CD4-positive, alpha-beta T cell (primary cell): ENCODE data around the gene POLR2L. TPM values are rescaled to one million over a fixed set of nuclear protein-coding genes. Genes with fewer than 3 reads are reported as not detected.

Experiments
- ATAC-seq: fragments of 200-7000 bp; cut with Tn5 transposase; one replicate; pipeline ENCODE4 v1.10.0; 2022; ENCODE audit warnings: mild to moderate bottlenecking; ENCODE audit not compliant: poor library complexity
- CTCF ChIA-PET: fragments of 350-600 bp; sonication (Branson Sonifier 250); formaldehyde crosslinking; loops from one replicate; lab custom pipeline; 2021; ENCODE audit warnings: antibody characterized with exemption, inconsistent platforms; lab: Charles Lee
- POLR2A ChIA-PET: fragments of 350-600 bp; sonication (Branson Sonifier 250); formaldehyde crosslinking; loops from one replicate; lab custom pipeline; 2021; ENCODE audit warnings: antibody characterized with exemption, inconsistent platforms; lab: Charles Lee
- DNase-seq, 14 experiments: peaks; one replicate each; pipeline ENCODE4 v3.0.0-alpha.2; 2013 to 2020; ENCODE audit warnings: mixed read lengths in 2 of 14
- H3K27ac ChIP-seq, 2 donors: one replicate each; pipeline versions ENCODE4 v1.5.1 to v1.7.0; 2013; ENCODE audit warnings: low read length in 2 of 2, low read depth in 1 of 2, mild to moderate bottlenecking in 1 of 2
- H3K27me3 ChIP-seq, 2 experiments: 1 replicate in 1 of 2; 2 replicates in 1 of 2; pipeline versions ENCODE4 v1.6.1 to v1.7.0; 2013; ENCODE audit warnings: low read length in 2 of 2, control low read depth in 1 of 2, mild to moderate bottlenecking in 1 of 2, moderate library complexity in 1 of 2; ENCODE audit not compliant: insufficient read depth in 2 of 2, control insufficient read depth in 1 of 2
- H3K36me3 ChIP-seq: one replicate; pipeline ENCODE4 v1.6.1; 2013; ENCODE audit warnings: low read length, control low read depth; ENCODE audit not compliant: insufficient read depth
- H3K4me1 ChIP-seq: one replicate; pipeline ENCODE4 v1.6.1; 2013; ENCODE audit warnings: low read length, control low read depth; ENCODE audit not compliant: insufficient read depth
- H3K4me3 ChIP-seq: one replicate; pipeline ENCODE4 v1.5.1; 2013; ENCODE audit warnings: mild to moderate bottlenecking, low read length, moderate library complexity
- H3K9me3 ChIP-seq, 2 experiments: 1 replicate in 1 of 2; 2 replicates in 1 of 2; pipeline versions ENCODE4 v1.6.1 to v1.7.0; 2013; ENCODE audit warnings: low read length in 2 of 2, mild to moderate bottlenecking in 2 of 2, control low read depth in 1 of 2, moderate library complexity in 1 of 2; ENCODE audit not compliant: control insufficient read depth in 1 of 2, insufficient read depth in 1 of 2
- H3K27ac Mint-ChIP-seq: one replicate; pipeline ENCODE4 v1.8.0; 2020; ENCODE audit warnings: mixed read lengths
- H3K27me3 Mint-ChIP-seq: one replicate; pipeline ENCODE4 v1.8.0; 2021; ENCODE audit warnings: mixed read lengths
- H3K36me3 Mint-ChIP-seq: one replicate; pipeline ENCODE4 v1.8.0; 2021; ENCODE audit warnings: low read depth, mixed read lengths
- H3K4me1 Mint-ChIP-seq: one replicate; pipeline ENCODE4 v1.8.0; 2021; ENCODE audit warnings: low read depth, mixed read lengths
- H3K4me3 Mint-ChIP-seq: one replicate; pipeline ENCODE4 v1.8.0; 2020; ENCODE audit warnings: mild to moderate bottlenecking, mixed read lengths
- H3K9me3 Mint-ChIP-seq: one replicate; pipeline ENCODE4 v1.8.0; 2020; ENCODE audit warnings: mixed read lengths
- intact Hi-C, 2 experiments: fragments of 100-400 bp; cut with DNase I in 1 of 2; cut with micrococcal nuclease in 1 of 2; formaldehyde crosslinking; loops; one replicate each; pipeline versions ENCODE4 v1.15.1 to v1.9.0; 2023 to 2025; cut with DNase I, micrococcal nuclease
- total RNA-seq, 174 experiments: library from RNA in 2 of 174; stranded (reverse) in 2 of 174; gene quantifications; one replicate each; pipeline ENCODE4 v1.2.3 and lab custom pipeline; 2021 to 2026
- TF ChIP-seq, protein P1 (sequence below): fragments of 200-600 bp; IDR thresholded peaks from one replicate; pipeline ENCODE4 v1.8.0; 2022; ENCODE audit warnings: antibody characterized with exemption, mild to moderate bottlenecking

The POLR2L gene
- total RNA-seq, 2 experiments from 2014 or later = 19.6 to 19.8 TPM

DNA sequence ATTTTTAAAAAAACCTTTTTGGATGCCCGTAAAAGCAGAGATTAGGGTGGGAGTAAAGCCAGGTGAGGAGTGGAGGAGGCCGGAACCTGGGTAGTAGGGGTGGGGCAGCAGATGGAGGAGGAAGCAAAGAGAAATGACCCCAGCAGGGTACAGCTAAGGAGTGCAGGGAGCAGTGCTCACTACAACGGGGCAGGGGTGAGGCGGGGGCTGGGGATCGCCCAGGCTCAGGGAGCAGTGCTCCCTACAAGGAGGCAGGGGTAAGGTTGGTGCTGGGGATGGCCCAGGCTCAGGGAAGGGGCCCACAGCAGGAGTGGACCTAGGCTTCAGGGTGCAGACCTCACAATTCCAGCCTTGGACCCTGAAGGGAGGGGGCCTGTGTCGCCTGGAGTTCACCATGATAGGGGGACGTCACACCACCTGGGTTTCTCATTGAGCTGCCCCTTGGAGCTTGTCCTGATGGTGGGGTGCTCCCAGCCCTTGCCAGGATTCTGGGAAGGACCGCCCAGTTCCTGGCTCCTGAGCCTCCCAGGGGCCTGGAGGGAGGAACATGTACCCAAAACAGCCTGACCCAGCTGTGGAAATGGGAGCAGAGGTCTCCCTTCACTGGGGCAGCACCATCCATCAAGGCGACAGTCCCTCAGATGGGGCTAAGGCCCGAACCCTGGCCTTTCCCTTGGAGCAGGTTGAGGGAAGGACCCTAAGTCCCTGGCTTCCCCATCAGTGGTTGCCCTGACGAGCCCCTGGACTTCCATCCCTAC, 26.5 kb downstream of the POLR2L start:
- Histone ChIP-seq H3K9me3 (no peaks in the 10 kb centered on the region), H3K27me3 (no peaks in the 10 kb centered on the region), H3K36me3 (peaks cover 31% of the 10 kb centered on the region), H3K4me3 (no peak overlapping the region), H3K27ac (no peak overlapping the region), H3K4me1 (peaks cover 32% of the 10 kb centered on the region)
- ChIA-PET POLR2A (interaction anchor here (1.0 to 1.4 kb wide), 2 partner anchors 9 to 17 kb away, joined by 3 read pairs; partner anchors contain the start of gene CD151), CTCF (interaction anchor here (0.5 kb wide), 1 partner anchor 770 kb away, joined by 3 read pairs; no protein-coding TSS in a partner anchor)
- DNase-seq = no peak
- H3K9me3 Mint-ChIP-seq = no peaks in the 10 kb centered on the region
- peak overlapping the region; percentile 15 for H3K4me3 Mint-ChIP-seq
- no peaks in the 10 kb centered on the region for H3K27me3 Mint-ChIP-seq
- no peak for ATAC-seq
- no peak overlapping the region for H3K27ac Mint-ChIP-seq
- intact Hi-C loops = no loop called here
- TF ChIP-seq, protein P1, sequence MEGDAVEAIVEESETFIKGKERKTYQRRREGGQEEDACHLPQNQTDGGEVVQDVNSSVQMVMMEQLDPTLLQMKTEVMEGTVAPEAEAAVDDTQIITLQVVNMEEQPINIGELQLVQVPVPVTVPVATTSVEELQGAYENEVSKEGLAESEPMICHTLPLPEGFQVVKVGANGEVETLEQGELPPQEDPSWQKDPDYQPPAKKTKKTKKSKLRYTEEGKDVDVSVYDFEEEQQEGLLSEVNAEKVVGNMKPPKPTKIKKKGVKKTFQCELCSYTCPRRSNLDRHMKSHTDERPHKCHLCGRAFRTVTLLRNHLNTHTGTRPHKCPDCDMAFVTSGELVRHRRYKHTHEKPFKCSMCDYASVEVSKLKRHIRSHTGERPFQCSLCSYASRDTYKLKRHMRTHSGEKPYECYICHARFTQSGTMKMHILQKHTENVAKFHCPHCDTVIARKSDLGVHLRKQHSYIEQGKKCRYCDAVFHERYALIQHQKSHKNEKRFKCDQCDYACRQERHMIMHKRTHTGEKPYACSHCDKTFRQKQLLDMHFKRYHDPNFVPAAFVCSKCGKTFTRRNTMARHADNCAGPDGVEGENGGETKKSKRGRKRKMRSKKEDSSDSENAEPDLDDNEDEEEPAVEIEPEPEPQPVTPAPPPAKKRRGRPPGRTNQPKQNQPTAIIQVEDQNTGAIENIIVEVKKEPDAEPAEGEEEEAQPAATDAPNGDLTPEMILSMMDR = no peak
- peaks cover 30% of the 10 kb centered on the region for H3K36me3 Mint-ChIP-seq
- peaks cover 14% of the 10 kb centered on the region for H3K4me1 Mint-ChIP-seq

- ChIA-PET POLR2A (interaction anchor here (0.6 kb wide), 1 partner anchor 12 kb away, joined by 3 read pairs; no protein-coding TSS in a partner anchor), CTCF (no interaction called here)
- H3K27ac Mint-ChIP-seq = no peak overlapping the region
- H3K4me3 ChIP-seq = no peak overlapping the region
- H3K9me3 ChIP-seq = no peaks in the 10 kb centered on the region
- peaks cover 33% of the 10 kb centered on the region for H3K4me1 ChIP-seq
- no peaks in the 10 kb centered on the region for H3K27me3 Mint-ChIP-seq
- no peaks in the 10 kb centered on the region for H3K9me3 Mint-ChIP-seq
- H3K36me3 ChIP-seq = peaks cover 31% of the 10 kb centered on the region
- no peaks in the 10 kb centered on the region for H3K27me3 ChIP-seq
- peaks cover 36% of the 10 kb centered on the region for H3K36me3 Mint-ChIP-seq
- no peak for ATAC-seq
- intact Hi-C loops = no loop called here
- H3K27ac ChIP-seq = no peak overlapping the region
- peak overlapping the region; percentile 65 for H3K4me3 Mint-ChIP-seq
- no peak for DNase-seq
- H3K4me1 Mint-ChIP-seq = peaks cover 28% of the 10 kb centered on the region
- TF ChIP-seq, protein P1 = no peak
Measured at GRCh38 chr11:813456-814096, 28.8 kb downstream of the POLR2L start.

GRCh38 chr11:813072-813455, 29.3 kb downstream of the POLR2L start:
- CTCF ChIA-PET = no interaction called here
- no peaks in the 10 kb centered on the region for H3K9me3 ChIP-seq
- Mint-ChIP-seq H3K9me3 (no peaks in the 10 kb centered on the region), H3K4me3 (no peak overlapping the region), H3K27ac (no peak overlapping the region), H3K36me3 (peaks cover 36% of the 10 kb centered on the region), H3K27me3 (no peaks in the 10 kb centered on the region), H3K4me1 (peaks cover 30% of the 10 kb centered on the region)
- TF ChIP-seq, protein P1 = no peak
- DNase-seq (no peak), ATAC-seq (no peak)
- no peaks in the 10 kb centered on the region for H3K27me3 ChIP-seq
- intact Hi-C loops = no loop called here
- no peak overlapping the region for H3K27ac ChIP-seq
- H3K36me3 ChIP-seq = peaks cover 31% of the 10 kb centered on the region
- H3K4me3 ChIP-seq = no peak overlapping the region
- H3K4me1 ChIP-seq = peaks cover 33% of the 10 kb centered on the region
- POLR2A ChIA-PET = interaction anchor here (0.6 kb wide), 1 partner anchor 11 kb away, joined by 3 read pairs; no protein-coding TSS in a partner anchor
